Endodermal cell (in vitro differentiated cells): ENCODE results near the gene EPN2. TPM values are rescaled to one million over a fixed set of nuclear protein-coding genes. Genes with fewer than 3 reads are reported as not detected.

Source experiments
- DNase-seq: peaks from one replicate; pipeline ENCODE4 v3.0.0-alpha.2; 2017
- H3K27ac ChIP-seq: 2 replicates; pipeline ENCODE4 v1.5.1; 2013; ENCODE audit warnings: mild to moderate bottlenecking, low read depth, low read length, moderate library complexity
- H3K27me3 ChIP-seq: 2 replicates; pipeline ENCODE4 v1.6.1; 2013; ENCODE audit warnings: mild to moderate bottlenecking, low read length, moderate library complexity; ENCODE audit not compliant: insufficient read depth, control insufficient read depth, poor library complexity, severe bottlenecking
- H3K36me3 ChIP-seq: 2 replicates; pipeline ENCODE4 v1.7.0; 2013; ENCODE audit warnings: mild to moderate bottlenecking, low read length, moderate library complexity; ENCODE audit not compliant: control insufficient read depth, insufficient read depth
- H3K4me1 ChIP-seq: one replicate; pipeline ENCODE4 v1.7.0; 2013; ENCODE audit warnings: low read length; ENCODE audit not compliant: control insufficient read depth, insufficient read depth
- H3K4me3 ChIP-seq: 2 replicates; pipeline ENCODE4 v1.5.1; 2013; ENCODE audit warnings: mild to moderate bottlenecking, low read length, moderate library complexity
- H3K9ac ChIP-seq: 2 replicates; pipeline ENCODE4 v1.6.1; 2013; ENCODE audit warnings: mild to moderate bottlenecking, low read length, moderate library complexity; ENCODE audit not compliant: poor library complexity, severe bottlenecking; ENCODE audit errors: extremely low read depth
- H3K9me3 ChIP-seq: 2 replicates; pipeline ENCODE4 v1.6.1; 2013; ENCODE audit warnings: mild to moderate bottlenecking, low read length, moderate library complexity; ENCODE audit not compliant: control insufficient read depth
- H3K27ac Mint-ChIP-seq: 2 replicates; pipeline ENCODE4 v1.8.0; 2020; ENCODE audit warnings: mixed read lengths
- H3K27me3 Mint-ChIP-seq: 2 replicates; pipeline ENCODE4 v1.8.0; 2021; ENCODE audit warnings: mild to moderate bottlenecking, mixed read lengths; ENCODE audit not compliant: insufficient read depth
- H3K36me3 Mint-ChIP-seq: 2 replicates; pipeline ENCODE4 v1.8.0; 2020; ENCODE audit warnings: low read depth, mixed read lengths
- H3K4me1 Mint-ChIP-seq: 2 replicates; pipeline ENCODE4 v1.8.0; 2020; ENCODE audit warnings: mixed read lengths
- H3K4me3 Mint-ChIP-seq: 2 replicates; pipeline ENCODE4 v1.8.0; 2020; ENCODE audit warnings: mild to moderate bottlenecking, moderate library complexity, mixed read lengths
- H3K9me3 Mint-ChIP-seq: 2 replicates; pipeline ENCODE4 v1.8.0; 2020; ENCODE audit warnings: mild to moderate bottlenecking, mixed read lengths
- WGBS, 2 experiments: methylation state at CpG; one replicate each; pipeline versions ENCODE4 v1.1.5 to v1.1.7; 2013; ENCODE audit warnings: missing lambda C conversion rate in 2 of 2, mixed read lengths in 1 of 2; ENCODE audit not compliant: insufficient coverage in 1 of 2, insufficient read length in 1 of 2; 5-methylcytosine and 5-hydroxymethylcytosine counted together
- total RNA-seq, 2 donors: library from RNA; stranded (reverse); fragmentation: NEBNext Ultra II Directional in 1 of 2; extraction: Animal tissue kit (Norgen Biotek cat#: 25700) in 1 of 2; gene quantifications; 2 replicates in 1 of 2; 3 replicates in 1 of 2; pipeline ENCODE4 v1.2.1, GENCODE V29; 2021
- TF ChIP-seq, protein P1 (sequence below): fragments of 200-600 bp; sonication (generic); conservative IDR thresholded peaks from 2 replicates; pipeline ENCODE4 v1.5.0; 2021; ENCODE audit warnings: antibody characterized with exemption, mild to moderate bottlenecking

The EPN2 gene
- total RNA-seq, 2 donors from 2014 or later: 46.0 to 50.9 TPM

DNA sequence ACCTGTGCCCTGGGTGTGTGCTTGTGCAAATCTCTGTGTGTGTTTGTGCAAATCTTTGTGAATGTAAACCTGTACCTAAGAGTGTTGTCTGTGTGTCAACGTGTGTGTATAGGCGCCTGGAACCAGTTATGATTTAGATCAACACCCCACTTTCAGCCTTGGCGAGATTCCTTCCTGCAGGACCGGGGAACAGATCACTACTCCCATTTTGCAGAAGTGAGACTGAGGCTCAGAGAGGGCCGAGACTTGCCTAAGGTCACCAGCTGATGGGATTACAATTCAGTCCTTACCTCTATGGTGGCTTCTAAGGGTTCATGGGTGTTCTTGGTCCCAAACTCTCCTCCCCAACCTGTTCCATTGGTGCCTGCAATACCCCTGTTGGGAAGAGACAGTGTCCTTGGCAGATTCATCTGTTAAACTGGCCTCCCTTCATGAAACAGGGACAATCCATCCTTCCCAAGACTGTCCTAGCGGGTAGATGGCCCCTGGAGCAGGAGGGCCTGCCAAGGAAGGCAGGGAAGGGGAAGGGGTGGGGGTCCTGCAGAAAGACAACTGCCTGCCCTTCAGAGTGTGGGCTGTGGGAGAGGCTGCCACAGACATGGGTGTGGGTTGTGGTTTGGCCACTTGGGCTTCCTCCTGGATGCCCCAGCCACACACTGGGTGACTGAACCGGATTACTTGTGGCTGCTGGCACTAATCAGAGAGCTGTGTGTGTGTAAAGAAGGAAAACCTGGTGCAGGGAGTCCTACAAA lies 134.3 kb downstream of the EPN2 start:
- Mint-ChIP-seq H3K27ac (peak overlapping the region; percentile 70), H3K9me3 (no peaks in the 10 kb centered on the region), H3K4me1 (no peaks in the 10 kb centered on the region), H3K4me3 (no peak overlapping the region), H3K36me3 (peaks cover 12% of the 10 kb centered on the region), H3K27me3 (no peaks in the 10 kb centered on the region)
- no peaks in the 10 kb centered on the region for H3K9me3 ChIP-seq
- TF ChIP-seq, protein P1, sequence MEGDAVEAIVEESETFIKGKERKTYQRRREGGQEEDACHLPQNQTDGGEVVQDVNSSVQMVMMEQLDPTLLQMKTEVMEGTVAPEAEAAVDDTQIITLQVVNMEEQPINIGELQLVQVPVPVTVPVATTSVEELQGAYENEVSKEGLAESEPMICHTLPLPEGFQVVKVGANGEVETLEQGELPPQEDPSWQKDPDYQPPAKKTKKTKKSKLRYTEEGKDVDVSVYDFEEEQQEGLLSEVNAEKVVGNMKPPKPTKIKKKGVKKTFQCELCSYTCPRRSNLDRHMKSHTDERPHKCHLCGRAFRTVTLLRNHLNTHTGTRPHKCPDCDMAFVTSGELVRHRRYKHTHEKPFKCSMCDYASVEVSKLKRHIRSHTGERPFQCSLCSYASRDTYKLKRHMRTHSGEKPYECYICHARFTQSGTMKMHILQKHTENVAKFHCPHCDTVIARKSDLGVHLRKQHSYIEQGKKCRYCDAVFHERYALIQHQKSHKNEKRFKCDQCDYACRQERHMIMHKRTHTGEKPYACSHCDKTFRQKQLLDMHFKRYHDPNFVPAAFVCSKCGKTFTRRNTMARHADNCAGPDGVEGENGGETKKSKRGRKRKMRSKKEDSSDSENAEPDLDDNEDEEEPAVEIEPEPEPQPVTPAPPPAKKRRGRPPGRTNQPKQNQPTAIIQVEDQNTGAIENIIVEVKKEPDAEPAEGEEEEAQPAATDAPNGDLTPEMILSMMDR: no peak
- no peaks in the 10 kb centered on the region for H3K27me3 ChIP-seq
- H3K4me3 ChIP-seq: no peak overlapping the region
- 92% methylated on average over 4 to 7 of the region's 7 CpGs for WGBS, 2 experiments
- H3K36me3 ChIP-seq: peaks cover 9% of the 10 kb centered on the region
- no peaks in the 10 kb centered on the region for H3K4me1 ChIP-seq
- no peak overlapping the region for H3K9ac ChIP-seq
- no peak overlapping the region for H3K27ac ChIP-seq
- DNase-seq: peak; percentile 36

- no peak overlapping the region for H3K4me3 ChIP-seq
- H3K9ac ChIP-seq: no peak overlapping the region
- TF ChIP-seq, protein P1: no peak
- Mint-ChIP-seq H3K9me3 (no peaks in the 10 kb centered on the region), H3K27ac (peak overlapping the region; percentile 70), H3K4me1 (peaks cover 3% of the 10 kb centered on the region), H3K4me3 (no peak overlapping the region), H3K36me3 (peaks cover 12% of the 10 kb centered on the region), H3K27me3 (no peaks in the 10 kb centered on the region)
- 94 to 95% methylated on average over 9 of the region's 9 CpGs for WGBS, 2 experiments
- H3K27ac ChIP-seq: no peak overlapping the region
- H3K9me3 ChIP-seq: no peaks in the 10 kb centered on the region
- H3K36me3 ChIP-seq: peaks cover 9% of the 10 kb centered on the region
- H3K4me1 ChIP-seq: no peaks in the 10 kb centered on the region
- peak; percentile 43 for DNase-seq
- no peaks in the 10 kb centered on the region for H3K27me3 ChIP-seq
Observed at GRCh38 chr17:19372011-19372370, 134.8 kb downstream of the EPN2 start.

GRCh38 chr17:19372439-19372838 lies 135.3 kb downstream of the EPN2 start:
- Mint-ChIP-seq H3K9me3 (no peaks in the 10 kb centered on the region), H3K27ac (peak overlapping the region; percentile 70), H3K36me3 (peaks cover 12% of the 10 kb centered on the region), H3K27me3 (no peaks in the 10 kb centered on the region), H3K4me1 (peaks cover 5% of the 10 kb centered on the region), H3K4me3 (no peak overlapping the region)
- TF ChIP-seq, protein P1: no peak
- Histone ChIP-seq H3K9ac (no peak overlapping the region), H3K4me3 (no peak overlapping the region), H3K27me3 (no peaks in the 10 kb centered on the region), H3K36me3 (peaks cover 9% of the 10 kb centered on the region), H3K4me1 (no peaks in the 10 kb centered on the region), H3K27ac (no peak overlapping the region), H3K9me3 (no peaks in the 10 kb centered on the region)
- 95 to 96% methylated on average over 9 to 12 of the region's 12 CpGs for WGBS, 2 experiments
- no peak for DNase-seq
